ENCODE measurements around the gene TEX53.

TEX53 gene

GRCh38 chr9:114681594-114682332 lies 24.2 kb upstream of the TEX53 start, which contains the start of gene TEX48:
TSS of gene TEX48 (minus strand) at chr9:114682192. CDS start at chr9:114671723, 10,469 bp downstream.
- in situ Hi-C loops (cut with MboI; ENCODE audit: low sequenced_read_pairs): loop anchor here (25.0 kb wide), 1 partner anchor 831 kb away; no protein-coding TSS in a partner anchor

- in situ Hi-C loops (cut with MboI; ENCODE audit: low sequenced_read_pairs): loop anchor here (25.0 kb wide), 1 partner anchor 832 kb away; no protein-coding TSS in a partner anchor
These were observed 22.8 kb upstream of the TEX53 start for GRCh38 chr9:114680259-114681001.

- in situ Hi-C loops (cut with MboI; ENCODE audit: low sequenced_read_pairs): loop anchor here (10.0 to 25.0 kb wide), 2 partner anchors 336 to 834 kb away; no protein-coding TSS in a partner anchor
These were observed 21.2 kb upstream of the TEX53 start for GRCh38 chr9:114678795-114679194.

GRCh38 chr9:114678130-114678529 lies 20.5 kb upstream of the TEX53 start:
- in situ Hi-C loops (cut with MboI; ENCODE audit: low sequenced_read_pairs): loop anchor here (10.0 to 25.0 kb wide), 2 partner anchors 337 to 834 kb away; no protein-coding TSS in a partner anchor

- in situ Hi-C loops (cut with MboI; ENCODE audit: low sequenced_read_pairs): loop anchor here (10.0 to 25.0 kb wide), 2 partner anchors 337 to 835 kb away; no protein-coding TSS in a partner anchor
These were observed 19.8 kb upstream of the TEX53 start for GRCh38 chr9:114677418-114677817.

- in situ Hi-C loops (cut with MboI; ENCODE audit: low sequenced_read_pairs): loop anchor here (10.0 to 25.0 kb wide), 2 partner anchors 338 to 835 kb away; no protein-coding TSS in a partner anchor
These were observed 19.3 kb upstream of the TEX53 start for GRCh38 chr9:114676901-114677300.

- in situ Hi-C loops (cut with MboI; ENCODE audit: low sequenced_read_pairs): loop anchor here (10.0 to 25.0 kb wide), 3 partner anchors 263 to 837 kb away; no protein-coding TSS in a partner anchor
These were observed 17.4 kb upstream of the TEX53 start for GRCh38 chr9:114674798-114675540.

- in situ Hi-C loops (cut with MboI; ENCODE audit: low sequenced_read_pairs): loop anchor here (10.0 to 25.0 kb wide), 2 partner anchors 262 to 341 kb away; no protein-coding TSS in a partner anchor
These were observed 16.6 kb upstream of the TEX53 start for GRCh38 chr9:114674076-114674797.

GRCh38 chr9:114671605-114672004 lies 14.0 kb upstream of the TEX53 start:
- in situ Hi-C loops (cut with MboI; ENCODE audit: low sequenced_read_pairs): loop anchor here (10.0 to 25.0 kb wide), 2 partner anchors 259 to 343 kb away; no protein-coding TSS in a partner anchor

- in situ Hi-C loops (cut with MboI; ENCODE audit: low sequenced_read_pairs): loop anchor here (10.0 to 25.0 kb wide), 2 partner anchors 258 to 345 kb away; no protein-coding TSS in a partner anchor
These were observed 12.4 kb upstream of the TEX53 start for GRCh38 chr9:114669961-114670360.

- in situ Hi-C loops (cut with MboI; ENCODE audit: low sequenced_read_pairs): loop anchor here (25.0 kb wide), 1 partner anchor 256 kb away; no protein-coding TSS in a partner anchor
These were observed 10.5 kb upstream of the TEX53 start for GRCh38 chr9:114668146-114668545.

GRCh38 chr9:114666851-114667250 lies 9.2 kb upstream of the TEX53 start:
- in situ Hi-C loops (cut with MboI; ENCODE audit: low sequenced_read_pairs): loop anchor here (25.0 kb wide), 1 partner anchor 255 kb away; no protein-coding TSS in a partner anchor

- in situ Hi-C loops (cut with MboI; ENCODE audit: low sequenced_read_pairs): loop anchor here (25.0 kb wide), 1 partner anchor 254 kb away; no protein-coding TSS in a partner anchor
These were observed 8.8 kb upstream of the TEX53 start for GRCh38 chr9:114666401-114666800.

GRCh38 chr9:114664181-114664580 lies 6.6 kb upstream of the TEX53 start:
- in situ Hi-C loops (cut with MboI; ENCODE audit: low sequenced_read_pairs): loop anchor here (25.0 kb wide), 1 partner anchor 252 kb away; no protein-coding TSS in a partner anchor

GRCh38 chr9:114662081-114662989 lies 4.7 kb upstream of the TEX53 start:
- in situ Hi-C loops (cut with MboI; ENCODE audit: low sequenced_read_pairs): loop anchor here (25.0 kb wide), 1 partner anchor 250 kb away; no protein-coding TSS in a partner anchor

- in situ Hi-C loops (cut with MboI; ENCODE audit: low sequenced_read_pairs): loop anchor here (25.0 kb wide), 1 partner anchor 244 kb away; no protein-coding TSS in a partner anchor
These were observed 1.3 kb downstream of the TEX53 start for GRCh38 chr9:114656301-114656700.

GRCh38 chr9:114655689-114656088 lies 1.9 kb downstream of the TEX53 start:
- in situ Hi-C loops (cut with MboI; ENCODE audit: low sequenced_read_pairs): loop anchor here (25.0 kb wide), 1 partner anchor 243 kb away; no protein-coding TSS in a partner anchor

GRCh38 chr9:114653556-114654159 lies 3.9 kb downstream of the TEX53 start:
- in situ Hi-C loops (cut with MboI; ENCODE audit: low sequenced_read_pairs): loop anchor here (25.0 kb wide), 1 partner anchor 241 kb away; no protein-coding TSS in a partner anchor
